Stromal cell of bone marrow (primary cell): Measurements from ENCODE around the gene ZNRF2.
A peak's percentile ranks its signal among the peaks of the same experiment; 100 is the strongest.

ENCODE experiments used
- DNase-seq: peaks from one replicate; pipeline ENCODE4 v3.0.0-alpha.2; 2012; ENCODE audit warnings: low read depth

ZNRF2 gene

DNA sequence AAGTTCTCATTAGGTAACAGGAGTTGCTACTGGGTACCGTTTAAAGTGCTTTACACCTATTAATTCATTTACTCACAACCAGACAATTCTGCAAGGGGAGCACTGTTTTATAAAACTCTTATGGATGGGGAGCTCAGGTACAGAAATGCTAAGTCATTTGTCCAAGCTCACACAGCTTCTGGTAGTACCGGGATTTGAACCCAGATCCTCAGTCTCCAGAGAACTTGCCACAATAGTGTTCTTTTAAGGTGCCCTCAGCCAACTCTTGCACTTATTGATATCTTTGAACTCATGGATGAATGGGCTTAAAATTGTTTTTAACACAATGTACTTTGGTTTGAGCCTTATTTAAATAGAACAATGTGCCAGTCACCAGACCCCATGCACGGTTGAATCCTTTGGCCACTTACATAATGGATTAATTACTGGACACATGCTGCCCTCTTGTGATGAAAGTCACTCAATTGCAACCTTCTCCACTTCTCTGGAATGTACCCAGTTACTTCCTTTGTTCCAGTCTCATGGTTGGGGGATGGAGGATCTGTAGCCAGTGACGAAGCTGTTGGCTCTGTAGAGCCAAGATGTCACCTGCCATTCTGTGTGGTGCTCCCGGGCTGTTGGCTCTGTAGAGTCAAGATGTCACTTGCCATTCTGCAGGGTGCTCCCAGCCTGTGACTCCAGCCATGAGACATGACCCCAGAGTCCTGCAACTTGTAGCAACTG is 128.5 kb downstream of the ZNRF2 start:
- DNase-seq: peak; percentile 81

DNA sequence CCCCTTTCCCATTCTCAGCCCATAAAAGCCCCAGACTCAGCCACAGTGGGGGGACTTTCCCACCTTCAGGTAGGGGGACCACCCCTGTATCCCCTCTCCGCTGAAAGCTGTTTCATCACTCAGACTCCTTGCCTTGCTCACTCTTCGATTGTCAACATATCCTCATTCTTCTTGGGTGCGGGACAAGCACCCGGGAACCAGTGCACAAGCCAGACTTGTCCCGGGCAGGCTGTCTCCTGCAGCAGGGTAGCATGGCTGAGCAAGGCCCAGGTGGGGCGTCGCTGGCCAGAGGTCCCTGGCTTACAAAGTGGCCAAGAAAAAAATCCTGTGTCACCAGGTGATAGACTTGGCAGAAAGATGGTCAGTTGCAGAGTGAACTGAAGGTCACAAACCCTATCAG is 129.5 kb downstream of the ZNRF2 start:
- DNase-seq: no peak
